HG02852 (cell line): ENCODE measurements around the gene C5AR1.
A peak's percentile ranks its signal among the peaks of the same experiment; 100 is the strongest.
"Not testable (repeated sequence)": the region's sequence is repeated elsewhere in the genome, so short reads cannot be mapped to it uniquely, and the experiment has no call there.

ENCODE experiments used
- ATAC-seq: cut with Tn5 transposase; IDR thresholded peaks from one replicate; pipeline ENCODE4 v1.9.1; 2021; ENCODE audit warnings: mild to moderate bottlenecking, moderate library complexity; ENCODE audit not compliant: unreplicated experiment

The C5AR1 gene

GRCh38 chr19:47309608-47310007 lies at the start of gene C5AR1:
C5AR1 (plus strand) TSS chr19:47309861; CDS start chr19:47309896, 35 bp downstream.
- no peak for ATAC-seq

GRCh38 chr19:47260476-47260875 lies 49.2 kb upstream of the C5AR1 start:
- no peak for ATAC-seq

- ATAC-seq = not testable (repeated sequence)
These were observed 47.5 kb upstream of the C5AR1 start for GRCh38 chr19:47261946-47262793.

GRCh38 chr19:47264629-47265028 lies 45.0 kb upstream of the C5AR1 start:
- no peak for ATAC-seq

- ATAC-seq = no peak
These were observed 43.2 kb upstream of the C5AR1 start for GRCh38 chr19:47266401-47266941.

- no peak for ATAC-seq
These were observed 42.3 kb upstream of the C5AR1 start for GRCh38 chr19:47267350-47267759.

- ATAC-seq = no peak
These were observed 41.6 kb upstream of the C5AR1 start for GRCh38 chr19:47268028-47268427.

- no peak for ATAC-seq
These were observed 40.1 kb upstream of the C5AR1 start for GRCh38 chr19:47269596-47269995.

- ATAC-seq = no peak
These were observed 39.3 kb upstream of the C5AR1 start for GRCh38 chr19:47270408-47270807.

- no peak for ATAC-seq
These were observed 37.7 kb upstream of the C5AR1 start for GRCh38 chr19:47271949-47272348.

GRCh38 chr19:47272448-47273312 lies 37.0 kb upstream of the C5AR1 start:
- no peak for ATAC-seq

GRCh38 chr19:47273313-47274070 lies 36.2 kb upstream of the C5AR1 start:
- ATAC-seq = peak; percentile 51

GRCh38 chr19:47274071-47274890 lies 35.4 kb upstream of the C5AR1 start, which contains the start of gene INAFM1:
INAFM1 (plus strand) TSS chr19:47274885; CDS start chr19:47274920, 35 bp downstream.
- peak; percentile 50 for ATAC-seq

GRCh38 chr19:47274891-47275761 lies 34.5 kb upstream of the C5AR1 start:
- ATAC-seq = peak; percentile 31

- ATAC-seq = no peak
These were observed 33.7 kb upstream of the C5AR1 start for GRCh38 chr19:47275791-47276461.

- not testable (repeated sequence) for ATAC-seq
These were observed 33.1 kb upstream of the C5AR1 start for GRCh38 chr19:47276513-47276912.

- ATAC-seq = no peak
These were observed 29.4 kb upstream of the C5AR1 start for GRCh38 chr19:47280183-47280797.
